ENCODE measurements around the gene ZG16.
A peak's percentile ranks its signal among the peaks of the same experiment; 100 is the strongest.
"Not testable (repeated sequence)": the region's sequence is repeated elsewhere in the genome, so short reads cannot be mapped to it uniquely, and the experiment has no call there.

Gene ZG16

DNA sequence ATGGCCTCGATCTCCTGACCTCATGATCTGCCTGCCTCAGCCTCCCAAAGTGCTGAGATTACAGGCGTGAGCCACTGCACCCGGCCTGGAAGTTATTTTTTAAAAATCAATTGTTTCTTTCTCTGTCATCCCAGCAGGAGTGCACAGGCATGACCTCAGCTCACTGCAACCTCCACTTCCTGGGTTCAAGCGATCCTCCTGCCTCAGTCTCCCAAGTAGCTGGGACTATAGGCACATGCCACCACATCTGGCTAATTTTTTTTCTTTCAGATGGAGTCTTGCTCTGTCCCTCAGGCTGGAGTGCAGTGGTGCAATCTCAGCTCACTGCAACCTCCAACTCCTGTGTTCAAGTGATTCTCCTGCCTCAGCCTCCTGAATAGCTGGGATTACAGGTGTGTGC, 9.1 kb downstream of the ZG16 start:
- not testable (repeated sequence) for DNase-seq (ENCODE audit: low read depth)

DNA sequence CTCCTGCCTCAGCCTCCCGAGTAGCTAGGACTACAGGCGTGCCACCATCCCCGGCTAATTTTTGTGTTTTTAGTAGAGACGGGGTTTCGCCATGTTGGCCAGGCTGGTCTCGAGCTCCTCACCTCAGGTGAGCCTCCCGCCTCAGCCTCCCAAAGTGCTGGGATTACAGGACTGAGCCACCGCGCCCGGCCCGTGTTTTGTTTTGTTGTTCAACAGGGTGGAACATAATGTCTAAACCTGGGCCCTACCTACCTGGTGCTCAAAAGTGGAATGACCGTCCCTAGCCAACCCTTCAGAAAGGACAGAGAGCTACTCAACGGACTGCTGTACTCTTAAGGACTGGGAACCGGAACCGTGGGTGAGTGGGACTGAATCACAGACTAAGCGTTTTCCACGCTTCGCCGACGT, 11.7 kb downstream of the ZG16 start:
- no peak for DNase-seq (ENCODE audit: low read depth)

DNA sequence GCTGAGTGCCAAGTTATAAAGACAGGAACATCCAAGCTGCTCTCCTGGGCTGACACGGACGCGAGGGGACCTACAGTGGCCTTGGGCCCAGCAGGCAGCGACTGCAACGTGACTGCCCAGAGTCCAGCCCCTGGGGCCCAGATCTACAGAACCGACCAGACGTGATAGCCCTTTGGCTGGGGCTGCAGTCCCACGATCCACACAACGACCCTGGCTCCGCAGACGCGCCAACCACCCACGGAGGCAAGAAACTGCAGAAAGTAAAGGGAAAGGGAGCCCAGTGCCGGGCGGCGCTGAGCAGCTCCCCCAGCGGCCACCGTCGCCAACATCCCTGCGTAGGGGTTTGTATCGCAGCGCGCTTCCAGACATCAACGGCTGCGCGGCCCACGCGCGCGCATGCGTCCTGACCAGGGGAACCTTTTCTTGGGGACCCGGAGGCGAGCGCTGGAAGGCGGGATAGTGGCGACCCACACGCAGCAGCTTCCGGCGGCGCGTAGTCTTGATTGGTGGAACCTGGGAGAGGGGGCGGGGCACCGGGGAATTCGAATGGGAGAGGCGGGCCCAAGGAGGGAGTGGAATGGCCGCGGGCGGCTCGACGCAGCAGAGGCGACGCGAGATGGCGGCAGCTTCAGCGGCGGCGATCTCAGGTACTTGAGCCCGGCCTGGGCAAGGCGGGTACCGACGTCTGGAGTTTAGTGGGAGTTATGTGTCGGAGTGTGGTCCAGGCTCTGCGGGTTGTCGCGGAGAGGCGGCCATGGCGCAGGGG, 12.3 kb downstream of the ZG16 start, which contains the start of gene KIF22:
KIF22 (plus strand) TSS at position 569 of the 766 bp plus-strand sequence; CDS start at position 578, 9 bp downstream.
- DNase-seq (ENCODE audit: low read depth): peak; percentile 96

DNA sequence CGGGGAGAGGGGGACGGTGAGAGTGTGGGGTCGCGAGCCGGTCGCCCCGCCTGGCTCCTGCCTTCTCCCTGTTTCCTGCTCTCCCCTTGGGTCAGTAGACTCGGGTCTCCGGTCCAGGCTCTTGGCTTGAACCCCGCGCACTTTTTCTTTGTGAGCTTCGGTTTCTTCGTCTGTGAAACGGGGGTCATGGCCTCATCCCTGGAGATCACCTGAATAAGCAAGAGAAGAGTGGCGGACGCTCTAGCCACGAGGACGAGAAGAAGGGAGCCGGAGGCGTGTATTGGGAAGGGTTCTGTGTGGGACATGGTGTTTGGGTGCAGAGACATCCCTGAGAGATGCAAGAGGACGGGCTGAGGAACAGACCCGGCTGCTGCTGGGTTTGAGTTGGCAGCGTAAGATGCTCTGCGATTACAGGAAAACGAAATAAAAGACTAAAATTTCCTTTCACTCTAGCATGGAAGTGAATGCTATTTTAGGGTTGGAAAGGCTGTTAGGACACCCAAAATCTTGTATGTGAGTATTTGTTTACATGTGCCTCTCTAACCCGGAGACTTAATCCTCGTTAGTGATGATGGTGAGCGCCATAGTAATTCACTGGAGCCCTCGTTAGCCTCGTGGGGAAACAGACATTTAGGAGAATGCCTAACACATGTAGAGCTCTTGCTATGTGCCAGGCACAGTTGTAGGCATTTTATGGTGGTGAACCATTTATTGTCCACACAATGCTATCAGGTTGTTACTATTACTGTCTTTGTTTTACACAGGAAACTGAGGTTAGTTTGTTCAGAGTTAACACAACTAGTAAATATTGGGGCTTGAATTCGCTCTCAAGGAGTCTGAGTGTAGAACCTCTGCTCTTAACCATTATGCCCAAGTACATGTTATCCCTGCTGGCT, 13.1 kb downstream of the ZG16 start:
- DNase-seq (ENCODE audit: low read depth): no peak

DNA sequence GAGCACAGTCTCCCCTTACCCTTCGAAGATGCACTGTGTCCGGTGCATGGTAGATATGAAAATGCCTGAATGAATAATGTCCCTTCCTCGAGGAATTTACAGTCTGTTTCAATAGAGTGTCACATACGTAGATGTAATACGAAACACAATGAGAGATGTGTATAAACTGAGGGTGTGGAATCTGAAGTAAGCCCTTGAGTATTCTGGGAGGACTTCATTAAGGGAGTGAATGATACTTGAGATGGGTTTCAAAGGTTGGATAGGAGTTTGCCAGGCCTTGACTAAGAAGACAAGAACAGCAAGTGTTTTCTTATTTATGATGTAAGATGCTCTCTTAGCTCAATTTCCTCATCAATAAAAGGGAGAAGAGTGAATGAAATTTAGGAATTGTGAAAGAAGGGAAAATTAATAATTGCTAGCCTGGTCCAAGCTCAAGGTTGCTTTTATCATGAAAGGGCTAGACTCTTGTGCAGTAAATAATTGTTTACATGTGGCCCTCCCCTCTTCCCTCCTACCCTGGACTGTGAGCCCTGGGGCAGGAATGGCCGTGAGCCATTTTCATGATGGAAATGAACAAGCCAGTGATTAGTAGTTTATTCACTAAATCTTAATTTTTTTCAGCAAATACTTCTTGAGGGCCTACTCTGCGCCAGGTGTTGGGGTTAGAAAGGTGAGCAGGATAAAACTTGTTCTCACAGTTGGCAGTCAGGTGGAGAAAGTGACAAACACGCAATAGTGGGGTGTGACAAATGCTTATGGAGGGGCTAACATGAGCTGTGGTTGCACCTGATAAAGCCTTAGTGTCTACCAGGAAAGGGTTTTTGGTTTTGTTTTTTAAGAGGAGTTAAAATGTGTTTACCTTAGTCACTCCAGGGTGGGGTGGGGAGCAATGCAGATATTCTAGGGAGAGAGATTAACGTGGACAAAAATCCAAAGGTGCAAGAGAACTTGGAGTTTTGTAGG, 14.1 kb downstream of the ZG16 start:
- no peak for DNase-seq (ENCODE audit: low read depth)

DNA sequence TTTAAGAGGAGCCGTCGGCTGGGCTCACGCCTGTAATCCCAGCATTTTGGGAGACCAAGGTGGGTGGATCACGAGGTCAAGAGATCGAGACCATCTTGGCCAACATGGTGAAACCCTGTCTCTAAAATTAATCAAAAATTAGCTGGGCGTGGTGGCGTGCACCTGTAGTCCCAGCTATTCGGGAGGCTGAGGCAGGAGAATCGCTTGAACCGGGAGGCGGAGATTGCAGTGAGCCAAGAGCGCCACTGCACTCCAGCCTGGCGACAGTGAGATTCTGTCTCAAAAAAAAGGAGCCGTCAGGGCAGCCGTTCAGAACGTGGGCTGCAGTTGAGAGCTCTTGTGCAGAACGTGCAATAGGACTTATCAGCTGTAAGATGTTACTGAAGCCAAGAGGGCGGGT, 15.1 kb downstream of the ZG16 start:
- not testable (repeated sequence) for DNase-seq (ENCODE audit: low read depth)

DNA sequence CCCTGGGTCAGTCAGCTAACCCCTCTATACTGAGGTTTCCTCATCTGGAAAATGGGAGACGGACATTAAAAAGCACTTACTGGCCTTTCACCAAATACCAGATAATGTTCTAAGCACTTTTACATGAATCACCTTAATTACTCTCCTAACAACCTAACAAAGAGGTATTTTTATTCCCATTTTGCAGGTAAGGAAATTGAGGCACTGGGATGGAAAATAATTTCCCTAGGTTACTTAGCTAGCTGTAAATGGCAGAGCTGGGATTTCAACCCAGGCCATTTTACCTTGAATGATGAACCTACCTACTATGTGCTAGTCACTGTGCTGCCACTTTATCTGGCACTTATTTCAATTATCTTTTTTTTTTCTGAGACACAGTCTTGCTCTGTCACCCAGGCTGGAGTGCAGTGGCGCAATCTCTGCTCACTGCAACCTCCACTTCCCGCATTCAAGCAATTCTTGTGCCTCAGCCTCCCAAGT, 16.2 kb downstream of the ZG16 start:
- no peak for DNase-seq (ENCODE audit: low read depth)

DNA sequence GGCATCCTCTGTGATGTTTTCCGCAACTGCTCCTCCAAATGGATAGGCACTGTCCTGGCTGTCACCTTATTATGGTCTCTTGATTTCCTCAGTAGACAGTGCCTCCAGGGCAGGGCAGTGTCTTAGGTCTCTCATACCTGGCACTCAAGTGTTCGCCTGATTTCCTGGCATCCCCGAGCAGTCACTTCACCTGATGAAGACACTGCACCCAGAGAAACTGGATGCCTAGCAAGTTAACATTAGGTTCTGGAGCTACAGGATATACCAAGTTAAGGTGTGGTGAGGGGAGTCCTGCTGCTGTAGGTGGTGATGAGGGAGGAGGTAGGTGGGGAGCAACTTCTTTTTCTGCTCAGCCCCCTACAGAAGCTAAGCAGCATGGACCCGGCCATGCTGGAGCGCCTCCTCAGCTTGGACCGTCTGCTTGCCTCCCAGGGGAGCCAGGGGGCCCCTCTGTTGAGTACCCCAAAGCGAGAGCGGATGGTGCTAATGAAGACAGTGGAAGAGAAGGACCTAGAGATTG, 24.4 kb downstream of the ZG16 start:
- no peak for DNase-seq (ENCODE audit: low read depth)

DNA sequence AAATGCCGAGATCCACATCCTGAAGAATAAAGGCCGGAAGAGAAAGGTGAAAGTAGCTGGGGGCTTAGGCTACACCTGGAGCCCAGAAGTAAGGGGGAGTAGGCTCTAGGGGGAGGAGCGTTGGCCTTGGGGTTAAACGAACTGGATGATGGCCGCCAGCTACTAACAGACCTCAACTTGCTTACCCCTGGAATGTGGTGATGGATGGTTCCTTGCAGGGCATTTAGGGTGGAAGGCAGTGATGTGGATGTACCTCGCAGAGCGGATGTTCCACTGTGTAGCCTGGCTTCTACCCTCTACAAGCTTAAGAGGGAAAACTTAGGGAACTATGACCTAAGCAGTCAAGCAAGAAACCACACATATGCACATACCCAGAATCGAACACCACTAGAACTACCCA, 26.0 kb downstream of the ZG16 start:
- DNase-seq (ENCODE audit: low read depth): no peak

DNA sequence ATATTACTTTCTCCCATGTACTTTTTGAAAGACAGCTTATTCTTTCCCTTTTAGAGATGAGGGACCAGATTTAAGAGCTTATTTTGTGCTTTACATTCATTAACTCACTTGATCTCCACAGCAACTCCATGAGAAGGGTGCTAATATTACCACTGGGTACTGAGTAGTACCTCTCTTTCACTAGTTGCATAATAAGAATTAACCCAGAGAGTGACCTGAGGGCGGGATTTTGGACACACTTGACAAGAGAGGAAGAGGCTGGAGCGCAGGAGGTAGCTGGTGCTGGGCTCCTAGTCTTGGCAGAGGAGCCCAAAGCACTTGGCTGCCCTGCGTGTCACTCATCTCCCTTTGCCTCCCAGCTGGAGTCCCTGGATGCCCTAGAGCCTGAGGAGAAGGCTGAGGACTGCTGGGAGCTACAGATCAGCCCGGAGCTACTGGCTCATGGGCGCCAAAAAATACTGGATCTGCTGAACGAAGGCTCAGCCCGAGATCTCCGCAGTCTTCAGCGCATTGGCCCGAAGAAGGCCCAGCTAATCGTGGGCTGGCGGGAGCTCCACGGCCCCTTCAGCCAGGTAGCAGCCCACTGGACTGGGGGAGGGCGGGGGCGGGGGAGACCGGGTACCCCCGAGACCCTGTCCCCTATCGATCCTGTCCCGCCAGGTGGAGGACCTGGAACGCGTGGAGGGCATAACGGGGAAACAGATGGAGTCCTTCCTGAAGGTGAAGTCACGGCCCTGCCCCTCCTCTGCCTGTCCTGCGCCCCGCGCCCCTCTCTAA, 26.6 kb downstream of the ZG16 start:
- no peak for DNase-seq (ENCODE audit: low read depth)

DNA sequence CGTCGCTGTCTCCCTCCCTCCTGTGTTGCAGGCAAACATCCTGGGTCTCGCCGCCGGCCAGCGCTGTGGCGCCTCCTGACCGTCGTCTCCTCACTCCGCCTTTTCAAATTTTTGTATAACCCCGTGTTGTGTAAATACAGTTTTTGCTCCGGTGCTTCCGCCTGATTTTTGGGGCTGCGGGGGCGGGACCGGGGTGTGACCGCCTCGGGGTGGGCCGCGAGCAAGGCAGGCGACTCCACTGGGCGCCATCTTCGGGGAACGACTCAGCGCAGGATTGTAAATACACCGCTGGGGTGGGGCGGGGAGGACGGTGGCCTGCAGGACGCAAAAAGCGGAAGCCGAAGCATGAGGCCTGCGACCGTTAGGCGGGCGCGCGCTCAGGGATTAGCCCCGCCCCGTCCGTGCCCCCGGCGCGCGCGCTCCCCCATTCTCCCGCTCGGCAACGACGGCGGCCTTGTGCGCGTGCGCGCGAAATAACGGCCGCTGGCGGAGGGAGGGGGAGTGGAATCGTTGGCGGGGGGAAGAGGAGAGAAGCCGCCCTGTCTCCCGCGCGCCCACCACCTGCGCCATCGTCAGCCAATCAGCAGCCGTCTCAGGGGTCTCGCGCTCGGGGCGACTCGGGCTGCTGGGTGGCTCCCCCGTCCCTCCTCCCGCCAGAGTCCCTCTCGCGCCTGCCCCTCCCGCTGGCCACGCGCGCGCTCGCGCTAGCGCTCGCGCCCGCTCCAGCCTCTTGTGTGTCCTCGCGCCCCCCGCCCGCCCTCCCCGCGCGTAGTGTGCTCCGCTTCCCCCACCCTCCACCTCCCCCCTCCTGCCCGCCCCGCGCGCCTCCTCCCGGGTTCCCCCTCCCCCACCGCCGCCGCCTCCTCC, 27.4 kb downstream of the ZG16 start:
- peak; percentile 86 for DNase-seq (ENCODE audit: low read depth)

DNA sequence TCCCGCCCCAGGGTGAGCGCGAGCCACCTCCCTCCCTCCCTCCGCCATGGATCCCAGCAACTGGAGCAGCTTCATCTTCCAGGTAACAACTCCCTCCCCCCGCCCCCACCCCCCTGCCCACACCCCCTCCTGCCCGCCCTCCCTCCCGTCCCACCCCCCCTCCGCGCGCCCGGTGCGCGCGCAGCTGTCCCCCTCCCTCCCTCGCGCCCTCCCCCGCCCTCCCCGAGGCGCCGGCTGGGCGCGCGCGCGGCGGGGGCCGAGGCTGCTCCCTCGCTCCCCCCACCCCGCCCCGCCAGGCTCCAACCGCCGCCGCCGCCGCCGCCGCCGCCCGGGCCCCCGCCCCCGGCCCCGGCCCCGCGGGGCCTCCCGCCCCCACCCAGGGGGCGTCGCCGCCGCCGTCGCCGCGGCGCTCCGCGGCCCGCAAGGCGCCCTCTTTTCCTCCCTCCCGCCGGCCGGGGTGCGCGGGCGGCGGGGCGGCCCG, 28.1 kb downstream of the ZG16 start, which contains the start of gene MAZ:
MAZ (plus strand) TSS at position 431 of the 481 bp plus-strand sequence. CDS start 173 bp downstream, outside the sequence.
- DNase-seq (ENCODE audit: low read depth): no peak

DNA sequence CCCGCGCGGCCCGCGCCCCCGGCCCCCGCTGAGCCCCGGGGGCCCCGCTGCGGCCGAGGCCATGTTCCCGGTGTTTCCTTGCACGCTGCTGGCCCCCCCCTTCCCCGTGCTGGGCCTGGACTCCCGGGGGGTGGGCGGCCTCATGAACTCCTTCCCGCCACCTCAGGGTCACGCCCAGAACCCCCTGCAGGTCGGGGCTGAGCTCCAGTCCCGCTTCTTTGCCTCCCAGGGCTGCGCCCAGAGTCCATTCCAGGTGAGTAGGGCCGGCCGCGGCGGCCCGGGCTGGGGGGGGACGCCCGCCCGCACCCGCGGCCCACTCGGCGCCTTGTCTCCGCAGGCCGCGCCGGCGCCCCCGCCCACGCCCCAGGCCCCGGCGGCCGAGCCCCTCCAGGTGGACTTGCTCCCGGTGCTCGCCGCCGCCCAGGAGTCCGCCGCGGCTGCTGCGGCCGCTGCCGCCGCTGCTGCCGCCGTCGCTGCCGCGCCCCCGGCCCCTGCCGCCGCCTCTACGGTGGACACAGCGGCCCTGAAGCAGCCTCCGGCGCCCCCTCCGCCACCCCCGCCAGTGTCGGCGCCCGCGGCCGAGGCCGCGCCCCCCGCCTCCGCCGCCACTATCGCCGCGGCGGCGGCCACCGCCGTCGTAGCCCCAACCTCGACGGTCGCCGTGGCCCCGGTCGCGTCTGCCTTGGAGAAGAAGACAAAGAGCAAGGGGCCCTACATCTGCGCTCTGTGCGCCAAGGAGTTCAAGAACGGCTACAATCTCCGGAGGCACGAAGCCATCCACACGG, 28.8 kb downstream of the ZG16 start:
- DNase-seq (ENCODE audit: low read depth): no peak

DNA sequence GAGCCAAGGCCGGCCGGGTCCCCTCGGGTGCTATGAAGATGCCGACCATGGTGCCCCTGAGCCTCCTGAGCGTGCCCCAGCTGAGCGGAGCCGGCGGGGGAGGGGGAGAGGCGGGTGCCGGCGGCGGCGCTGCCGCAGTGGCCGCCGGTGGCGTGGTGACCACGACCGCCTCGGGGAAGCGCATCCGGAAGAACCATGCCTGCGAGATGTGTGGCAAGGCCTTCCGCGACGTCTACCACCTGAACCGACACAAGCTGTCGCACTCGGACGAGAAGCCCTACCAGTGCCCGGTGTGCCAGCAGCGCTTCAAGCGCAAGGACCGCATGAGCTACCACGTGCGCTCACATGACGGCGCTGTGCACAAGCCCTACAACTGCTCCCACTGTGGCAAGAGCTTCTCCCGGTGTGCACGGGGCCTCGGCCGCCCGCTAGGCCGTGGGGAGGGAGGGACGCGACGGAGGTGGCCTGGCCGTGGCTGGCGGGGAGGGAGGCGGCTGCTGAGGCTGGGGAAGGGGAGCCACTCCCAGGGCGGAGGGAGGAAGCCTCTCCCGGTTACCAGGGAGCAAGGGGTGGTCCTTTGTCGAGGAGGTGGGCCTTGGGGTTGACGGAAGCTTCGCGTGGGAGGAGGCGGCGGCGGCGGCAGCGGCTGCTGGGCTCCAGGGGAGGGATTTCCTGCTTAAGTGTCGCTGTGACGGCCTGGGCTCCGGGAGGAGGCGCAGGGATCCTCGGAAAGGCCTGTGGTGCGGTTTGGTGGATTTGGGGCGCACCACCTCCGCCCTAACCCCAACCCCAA, 29.6 kb downstream of the ZG16 start:
- no peak for DNase-seq (ENCODE audit: low read depth)

DNA sequence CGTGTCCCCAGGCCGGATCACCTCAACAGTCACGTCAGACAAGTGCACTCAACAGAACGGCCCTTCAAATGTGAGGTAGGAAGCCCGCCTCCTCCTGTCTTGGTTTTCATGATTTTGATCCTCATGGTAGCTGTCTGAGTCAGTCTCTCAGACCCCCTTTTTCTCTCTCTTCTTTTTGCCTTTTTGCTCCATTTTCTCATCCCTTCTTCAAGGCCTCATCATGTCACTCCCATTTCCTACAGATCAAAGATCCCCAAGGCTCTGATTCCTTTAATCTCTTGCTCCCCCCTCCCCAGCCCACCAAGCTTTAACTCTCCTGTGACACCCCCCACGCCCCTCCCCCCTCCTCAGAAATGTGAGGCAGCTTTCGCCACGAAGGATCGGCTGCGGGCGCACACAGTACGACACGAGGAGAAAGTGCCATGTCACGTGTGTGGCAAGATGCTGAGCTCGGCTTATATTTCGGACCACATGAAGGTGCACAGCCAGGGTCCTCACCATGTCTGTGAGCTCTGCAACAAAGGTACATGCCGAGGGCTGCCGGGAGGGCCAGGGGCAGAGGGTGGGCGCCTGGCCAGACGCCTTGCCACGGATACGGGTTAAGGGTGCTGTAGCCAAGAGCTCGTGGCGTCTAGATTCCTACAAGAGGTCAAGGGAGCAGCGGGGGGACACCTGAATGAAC, 30.3 kb downstream of the ZG16 start:
- DNase-seq (ENCODE audit: low read depth): no peak

DNA sequence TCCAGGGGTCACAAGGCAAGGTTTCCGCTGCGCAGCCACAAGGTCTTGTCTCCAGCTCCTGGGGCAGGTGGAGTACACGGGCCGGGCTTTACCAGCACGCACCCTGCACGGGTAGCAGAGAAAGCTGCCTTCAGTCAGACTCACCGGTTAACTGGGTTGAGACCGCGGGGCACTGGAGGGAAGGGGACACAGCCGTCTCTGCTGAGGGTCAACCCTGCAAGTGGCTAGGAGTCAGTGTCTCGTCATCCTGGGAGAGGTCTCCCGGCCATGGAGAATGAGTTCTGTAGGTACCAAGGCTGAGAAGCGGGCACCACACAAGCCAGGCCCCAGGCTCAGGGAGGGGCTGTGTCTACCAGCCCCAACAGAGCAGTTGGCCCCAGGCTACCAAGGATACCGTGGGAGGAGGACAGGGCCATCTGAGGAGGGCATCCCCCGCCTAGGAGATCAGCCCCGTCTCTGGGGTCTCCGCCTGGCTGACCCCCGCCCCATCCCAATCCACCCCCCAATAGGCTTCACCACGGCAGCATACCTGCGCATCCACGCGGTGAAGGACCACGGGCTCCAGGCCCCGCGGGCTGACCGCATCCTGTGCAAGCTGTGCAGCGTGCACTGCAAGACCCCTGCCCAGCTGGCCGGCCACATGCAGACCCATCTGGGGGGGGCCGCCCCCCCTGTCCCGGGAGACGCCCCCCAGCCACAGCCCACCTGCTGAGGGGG, 31.1 kb downstream of the ZG16 start:
- DNase-seq (ENCODE audit: low read depth): no peak
